ENCODE measurements around the gene CASK. TPM values are rescaled to one million over a fixed set of nuclear protein-coding genes. Genes with fewer than 3 reads are reported as not detected.

The CASK gene
- total RNA-seq, 1 experiment from 2014 or later = 54.6 TPM

DNA sequence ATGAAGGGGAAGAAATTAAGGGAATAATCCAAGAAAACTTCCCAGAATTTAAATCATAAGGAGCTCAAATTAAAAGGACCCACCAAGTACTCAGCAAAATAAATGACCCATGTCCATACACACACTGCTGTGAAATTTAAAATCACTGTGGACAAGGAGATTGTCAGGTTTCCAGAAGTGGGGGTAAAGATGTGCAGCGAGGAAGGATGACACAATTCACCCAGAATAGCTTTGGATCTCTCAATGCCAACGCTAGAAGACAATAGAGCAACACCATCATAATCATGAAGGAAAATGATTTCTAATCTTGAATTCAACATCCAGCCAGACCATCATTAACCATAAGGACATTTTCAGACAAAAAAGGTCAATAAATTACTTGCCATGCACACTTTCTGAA lies 65.7 kb downstream of the CASK start:
- H3K4me3 Mint-ChIP-seq = no peak overlapping the region
- no peaks in the 10 kb centered on the region for H3K36me3 Mint-ChIP-seq
- POLR2A ChIA-PET = no interaction called here
- TF ChIP-seq FOXP1 (CRISPR knock-in tag; IDR thresholded peaks at IDR 0.05; ENCODE audit: borderline replicate concordance) = no peak
- TF ChIP-seq GABPB1 (CRISPR knock-in tag; IDR thresholded peaks at IDR 0.05) = no peak
- TF ChIP-seq, protein P1, sequence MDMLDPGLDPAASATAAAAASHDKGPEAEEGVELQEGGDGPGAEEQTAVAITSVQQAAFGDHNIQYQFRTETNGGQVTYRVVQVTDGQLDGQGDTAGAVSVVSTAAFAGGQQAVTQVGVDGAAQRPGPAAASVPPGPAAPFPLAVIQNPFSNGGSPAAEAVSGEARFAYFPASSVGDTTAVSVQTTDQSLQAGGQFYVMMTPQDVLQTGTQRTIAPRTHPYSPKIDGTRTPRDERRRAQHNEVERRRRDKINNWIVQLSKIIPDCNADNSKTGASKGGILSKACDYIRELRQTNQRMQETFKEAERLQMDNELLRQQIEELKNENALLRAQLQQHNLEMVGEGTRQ (CRISPR knock-in tag; IDR thresholded peaks at IDR 0.05) = no peak
- no peak for TF ChIP-seq NR1H2 (CRISPR knock-in tag; IDR thresholded peaks at IDR 0.05)
- TF ChIP-seq, protein P2, sequence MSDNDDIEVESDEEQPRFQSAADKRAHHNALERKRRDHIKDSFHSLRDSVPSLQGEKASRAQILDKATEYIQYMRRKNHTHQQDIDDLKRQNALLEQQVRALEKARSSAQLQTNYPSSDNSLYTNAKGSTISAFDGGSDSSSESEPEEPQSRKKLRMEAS (CRISPR knock-in tag; IDR thresholded peaks at IDR 0.05) = no peak
- TF ChIP-seq TEAD1 (CRISPR knock-in tag; IDR thresholded peaks at IDR 0.05) = no peak
- H3K9me3 Mint-ChIP-seq = no peaks in the 10 kb centered on the region
- CTCF ChIA-PET = interaction anchor here (0.5 to 1.8 kb wide), 5 partner anchors 10 to 35 kb away, joined by 3 to 5 read pairs (median 3); no protein-coding TSS in a partner anchor
- no peak for ATAC-seq
- H3K4me1 Mint-ChIP-seq = peaks cover 17% of the 10 kb centered on the region
- no peaks in the 10 kb centered on the region for H3K27me3 Mint-ChIP-seq (ENCODE audit: low read depth)
- no peak for DNase-seq (ENCODE audit: low spot score)
- peak overlapping the region; percentile 48; the same call in 1 of the 2 replicates for H3K27ac Mint-ChIP-seq

DNA sequence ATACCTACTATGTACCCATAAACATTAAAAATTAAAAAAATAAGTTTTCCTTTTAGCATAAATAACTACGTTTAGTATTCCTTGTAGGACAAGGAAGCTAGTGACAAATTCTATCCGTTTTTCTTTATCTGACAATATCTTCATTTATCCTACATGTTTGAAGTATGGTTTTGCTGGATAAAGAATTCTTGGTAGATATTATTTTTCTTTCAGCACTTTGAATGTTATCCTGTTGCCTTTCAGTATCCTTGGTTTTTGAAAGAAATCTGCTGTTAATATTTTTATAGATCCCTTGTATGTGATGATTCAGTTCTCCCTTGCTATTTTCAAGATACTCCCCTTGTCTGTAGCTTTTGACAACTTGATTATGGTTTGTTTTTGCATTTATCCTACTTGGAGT lies 76.6 kb downstream of the CASK start:
- Mint-ChIP-seq H3K9me3 (peaks cover 44% of the 10 kb centered on the region), H3K36me3 (peaks cover 51% of the 10 kb centered on the region), H3K27ac (no peak overlapping the region), H3K4me3 (no peak overlapping the region), H3K4me1 (no peaks in the 10 kb centered on the region), H3K27me3 (ENCODE audit: low read depth) (no peaks in the 10 kb centered on the region)
- TF ChIP-seq CREM (CRISPR knock-in tag; IDR thresholded peaks at IDR 0.05) = no peak
- TF ChIP-seq, protein P3, sequence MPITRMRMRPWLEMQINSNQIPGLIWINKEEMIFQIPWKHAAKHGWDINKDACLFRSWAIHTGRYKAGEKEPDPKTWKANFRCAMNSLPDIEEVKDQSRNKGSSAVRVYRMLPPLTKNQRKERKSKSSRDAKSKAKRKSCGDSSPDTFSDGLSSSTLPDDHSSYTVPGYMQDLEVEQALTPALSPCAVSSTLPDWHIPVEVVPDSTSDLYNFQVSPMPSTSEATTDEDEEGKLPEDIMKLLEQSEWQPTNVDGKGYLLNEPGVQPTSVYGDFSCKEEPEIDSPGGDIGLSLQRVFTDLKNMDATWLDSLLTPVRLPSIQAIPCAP (CRISPR knock-in tag; IDR thresholded peaks at IDR 0.05) = no peak
- TF ChIP-seq, protein P4, sequence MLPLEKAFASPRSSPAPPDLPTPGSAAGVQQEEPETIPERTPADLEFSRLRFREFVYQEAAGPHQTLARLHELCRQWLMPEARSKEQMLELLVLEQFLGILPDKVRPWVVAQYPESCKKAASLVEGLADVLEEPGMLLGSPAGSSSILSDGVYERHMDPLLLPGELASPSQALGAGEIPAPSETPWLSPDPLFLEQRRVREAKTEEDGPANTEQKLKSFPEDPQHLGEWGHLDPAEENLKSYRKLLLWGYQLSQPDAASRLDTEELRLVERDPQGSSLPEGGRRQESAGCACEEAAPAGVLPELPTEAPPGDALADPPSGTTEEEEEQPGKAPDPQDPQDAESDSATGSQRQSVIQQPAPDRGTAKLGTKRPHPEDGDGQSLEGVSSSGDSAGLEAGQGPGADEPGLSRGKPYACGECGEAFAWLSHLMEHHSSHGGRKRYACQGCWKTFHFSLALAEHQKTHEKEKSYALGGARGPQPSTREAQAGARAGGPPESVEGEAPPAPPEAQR (CRISPR knock-in tag; IDR thresholded peaks at IDR 0.05) = no peak
- no peak for TF ChIP-seq ESRRA (CRISPR knock-in tag; IDR thresholded peaks at IDR 0.05; ENCODE audit: borderline replicate concordance)
- TF ChIP-seq SMAD4 (CRISPR knock-in tag; IDR thresholded peaks at IDR 0.05) = no peak
- TF ChIP-seq, protein P5, sequence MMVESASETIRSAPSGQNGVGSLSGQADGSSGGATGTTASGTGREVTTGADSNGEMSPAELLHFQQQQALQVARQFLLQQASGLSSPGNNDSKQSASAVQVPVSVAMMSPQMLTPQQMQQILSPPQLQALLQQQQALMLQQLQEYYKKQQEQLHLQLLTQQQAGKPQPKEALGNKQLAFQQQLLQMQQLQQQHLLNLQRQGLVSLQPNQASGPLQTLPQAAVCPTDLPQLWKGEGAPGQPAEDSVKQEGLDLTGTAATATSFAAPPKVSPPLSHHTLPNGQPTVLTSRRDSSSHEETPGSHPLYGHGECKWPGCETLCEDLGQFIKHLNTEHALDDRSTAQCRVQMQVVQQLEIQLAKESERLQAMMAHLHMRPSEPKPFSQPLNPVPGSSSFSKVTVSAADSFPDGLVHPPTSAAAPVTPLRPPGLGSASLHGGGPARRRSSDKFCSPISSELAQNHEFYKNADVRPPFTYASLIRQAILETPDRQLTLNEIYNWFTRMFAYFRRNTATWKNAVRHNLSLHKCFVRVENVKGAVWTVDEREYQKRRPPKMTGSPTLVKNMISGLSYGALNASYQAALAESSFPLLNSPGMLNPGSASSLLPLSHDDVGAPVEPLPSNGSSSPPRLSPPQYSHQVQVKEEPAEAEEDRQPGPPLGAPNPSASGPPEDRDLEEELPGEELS (CRISPR knock-in tag; IDR thresholded peaks at IDR 0.05) = no peak
- no peak for TF ChIP-seq CREB1 (CRISPR knock-in tag; IDR thresholded peaks at IDR 0.05)
- TF ChIP-seq, protein P6, sequence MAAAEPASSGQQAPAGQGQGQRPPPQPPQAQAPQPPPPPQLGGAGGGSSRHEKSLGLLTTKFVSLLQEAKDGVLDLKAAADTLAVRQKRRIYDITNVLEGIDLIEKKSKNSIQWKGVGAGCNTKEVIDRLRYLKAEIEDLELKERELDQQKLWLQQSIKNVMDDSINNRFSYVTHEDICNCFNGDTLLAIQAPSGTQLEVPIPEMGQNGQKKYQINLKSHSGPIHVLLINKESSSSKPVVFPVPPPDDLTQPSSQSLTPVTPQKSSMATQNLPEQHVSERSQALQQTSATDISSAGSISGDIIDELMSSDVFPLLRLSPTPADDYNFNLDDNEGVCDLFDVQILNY (CRISPR knock-in tag; IDR thresholded peaks at IDR 0.05) = no peak
- TF ChIP-seq, protein P7, sequence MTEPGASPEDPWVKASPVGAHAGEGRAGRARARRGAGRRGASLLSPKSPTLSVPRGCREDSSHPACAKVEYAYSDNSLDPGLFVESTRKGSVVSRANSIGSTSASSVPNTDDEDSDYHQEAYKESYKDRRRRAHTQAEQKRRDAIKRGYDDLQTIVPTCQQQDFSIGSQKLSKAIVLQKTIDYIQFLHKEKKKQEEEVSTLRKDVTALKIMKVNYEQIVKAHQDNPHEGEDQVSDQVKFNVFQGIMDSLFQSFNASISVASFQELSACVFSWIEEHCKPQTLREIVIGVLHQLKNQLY (CRISPR knock-in tag; IDR thresholded peaks at IDR 0.05) = no peak
- TF ChIP-seq FOXK1 (CRISPR knock-in tag; IDR thresholded peaks at IDR 0.05) = no peak
- no peak for TF ChIP-seq ETV6 (CRISPR knock-in tag; IDR thresholded peaks at IDR 0.05)
- no peak for TF ChIP-seq ZNF121 (CRISPR knock-in tag; IDR thresholded peaks at IDR 0.05)
- TF ChIP-seq NFATC4 (CRISPR knock-in tag; IDR thresholded peaks at IDR 0.05) = no peak
- TF ChIP-seq, protein P8, sequence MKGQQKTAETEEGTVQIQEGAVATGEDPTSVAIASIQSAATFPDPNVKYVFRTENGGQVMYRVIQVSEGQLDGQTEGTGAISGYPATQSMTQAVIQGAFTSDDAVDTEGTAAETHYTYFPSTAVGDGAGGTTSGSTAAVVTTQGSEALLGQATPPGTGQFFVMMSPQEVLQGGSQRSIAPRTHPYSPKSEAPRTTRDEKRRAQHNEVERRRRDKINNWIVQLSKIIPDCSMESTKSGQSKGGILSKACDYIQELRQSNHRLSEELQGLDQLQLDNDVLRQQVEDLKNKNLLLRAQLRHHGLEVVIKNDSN (CRISPR knock-in tag; IDR thresholded peaks at IDR 0.05) = no peak
- no peak for TF ChIP-seq ELF4 (CRISPR knock-in tag; IDR thresholded peaks at IDR 0.05; ENCODE audit: low read depth)
- TF ChIP-seq ZNF232 (CRISPR knock-in tag; IDR thresholded peaks at IDR 0.05) = no peak
- ATAC-seq (no peak), DNase-seq (ENCODE audit: low spot score) (no peak)
- POLR2A ChIA-PET = interaction anchor here (0.6 kb wide), 1 partner anchor 123 kb away, joined by 3 read pairs; no protein-coding TSS in a partner anchor
- CTCF ChIA-PET = no interaction called here

All from WTC11 (cell line).